Fibroblast of villous mesenchyme (primary cell): ENCODE measurements around the gene TMEM130. TPM values are rescaled to one million over a fixed set of nuclear protein-coding genes. Genes with fewer than 3 reads are reported as not detected.

Experiments used
- DNase-seq: peaks from one replicate; pipeline ENCODE4 v3.0.0-alpha.2; 2010; ENCODE audit warnings: low read depth
- H3K4me3 ChIP-seq: 2 replicates; pipeline ENCODE4 v1.5.1; 2011; ENCODE audit warnings: low read depth, mild to moderate bottlenecking, low read length
- CTCF ChIP-seq: IDR thresholded peaks from 2 replicates; pipeline ENCODE4 v1.5.1; 2012; ENCODE audit warnings: low read depth, mild to moderate bottlenecking, low read length; ENCODE audit not compliant: insufficient read depth
- total RNA-seq: library from RNA; depleted of rRNA; stranded (reverse); fragments of >200 nt; gene quantifications from 2 replicates; pipeline ENCODE4 v1.2.3, GENCODE V29; 2012

Gene TMEM130
- total RNA-seq, 1 donor, result 1.3 TPM

GRCh38 chr7:98864731-98865453, 4.9 kb downstream of the TMEM130 start:
- DNase-seq, result no peak
- no peak for TF ChIP-seq CTCF
- H3K4me3 ChIP-seq, result no peak overlapping the region

- H3K4me3 ChIP-seq, result no peak overlapping the region
- no peak for TF ChIP-seq CTCF
- DNase-seq, result no peak
These were observed 6.2 kb downstream of the TMEM130 start for GRCh38 chr7:98863601-98864000.

GRCh38 chr7:98862716-98863420, 6.9 kb downstream of the TMEM130 start:
- no peak for TF ChIP-seq CTCF
- no peak for DNase-seq
- H3K4me3 ChIP-seq, result no peak overlapping the region

- no peak overlapping the region for H3K4me3 ChIP-seq
- no peak for DNase-seq
- no peak for TF ChIP-seq CTCF
These were observed 7.6 kb downstream of the TMEM130 start for GRCh38 chr7:98862203-98862602.

GRCh38 chr7:98860071-98860470, 9.7 kb downstream of the TMEM130 start:
- no peak for DNase-seq
- H3K4me3 ChIP-seq, result no peak overlapping the region
- no peak for TF ChIP-seq CTCF

- no peak for DNase-seq
- no peak overlapping the region for H3K4me3 ChIP-seq
- no peak for TF ChIP-seq CTCF
These were observed 14.0 kb downstream of the TMEM130 start for GRCh38 chr7:98855610-98856422.
